DMS 273 (cell line): ENCODE measurements around the gene SGCA.

ENCODE experiments used
- DNase-seq: peaks from one replicate; lab custom pipeline; 2025; ENCODE audit not compliant: unreplicated experiment; lab: John Stamatoyannopoulos, UW

Gene SGCA

DNA sequence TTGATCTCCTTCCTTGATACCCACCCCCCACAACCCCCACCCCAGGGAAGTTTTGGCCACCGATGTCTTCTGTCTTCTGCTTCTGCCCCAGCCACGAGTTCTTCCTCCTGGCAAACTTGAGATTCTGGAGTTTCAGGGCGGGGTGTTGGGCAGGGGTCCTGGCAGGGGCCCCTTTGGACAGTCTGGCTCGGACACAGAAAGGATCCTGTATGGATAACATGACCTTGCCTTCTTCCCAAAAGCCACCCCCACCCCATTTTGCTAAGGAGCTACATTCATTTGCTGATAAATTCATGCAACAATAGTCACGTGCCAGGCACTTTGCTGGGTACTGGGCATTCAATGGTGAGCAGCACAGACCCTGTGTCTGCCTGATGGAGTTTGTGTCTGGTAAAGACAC is 41.5 kb downstream of the SGCA start:
- no peak for DNase-seq

DNA sequence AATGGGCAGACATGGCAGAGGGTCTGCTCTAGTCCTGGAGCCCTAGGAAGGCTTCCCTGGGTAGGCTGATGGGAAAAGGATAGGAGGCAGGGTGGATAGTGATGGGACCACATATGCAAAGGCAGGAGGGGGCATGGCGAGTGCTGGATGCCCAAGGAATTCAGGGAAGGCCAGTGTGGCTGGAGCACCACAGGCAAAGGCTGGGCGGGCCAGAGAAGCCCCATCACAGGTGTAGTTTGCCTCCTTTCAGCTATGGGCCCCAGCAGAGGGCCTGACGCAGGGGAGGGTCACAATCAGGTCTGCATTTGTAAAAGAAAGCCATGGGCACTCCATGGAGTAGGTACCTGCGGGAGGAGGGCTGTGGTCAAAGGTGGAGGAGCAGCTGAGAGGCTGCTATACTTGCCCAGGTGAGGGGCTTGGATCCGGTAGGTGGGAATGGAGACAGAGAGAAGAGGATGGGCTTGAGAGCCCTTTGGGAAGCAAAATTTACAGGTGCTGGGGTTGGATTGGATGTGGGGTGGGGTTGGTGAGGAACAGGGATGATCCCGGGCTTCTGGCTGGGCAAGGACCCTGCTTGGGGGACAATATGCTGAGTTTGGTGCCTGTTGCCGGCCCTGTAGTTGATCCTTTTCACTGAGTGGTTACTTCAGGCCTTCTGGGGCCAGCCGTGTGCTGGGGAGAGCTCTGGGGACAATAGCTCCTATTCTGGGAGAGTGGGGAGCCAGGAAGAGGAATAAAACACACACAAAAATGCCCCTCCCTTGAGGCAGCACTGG is 42.2 kb downstream of the SGCA start:
- no peak for DNase-seq

DNA sequence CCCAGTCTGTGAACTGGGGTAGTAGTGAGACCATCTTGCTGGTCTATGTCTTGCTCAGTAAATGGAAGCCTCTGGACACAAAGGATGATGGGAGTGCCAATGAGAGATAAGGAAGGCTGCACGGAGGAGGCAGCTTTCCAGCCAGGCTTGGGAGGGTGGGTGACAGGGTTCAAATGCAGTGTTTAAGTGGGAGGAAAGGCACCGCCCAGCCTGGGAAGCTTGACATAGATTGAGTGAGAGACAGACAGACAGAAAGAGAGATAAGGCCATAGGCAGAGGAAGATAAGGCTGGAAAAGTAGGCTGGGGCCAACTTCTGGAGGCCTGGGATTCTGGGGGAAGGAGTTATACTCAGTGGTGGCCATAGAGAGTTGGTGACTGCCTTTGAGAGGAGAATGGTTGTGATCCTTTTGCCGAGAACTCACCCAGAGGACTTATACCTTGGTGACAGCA is 42.8 kb downstream of the SGCA start:
- no peak for DNase-seq

DNA sequence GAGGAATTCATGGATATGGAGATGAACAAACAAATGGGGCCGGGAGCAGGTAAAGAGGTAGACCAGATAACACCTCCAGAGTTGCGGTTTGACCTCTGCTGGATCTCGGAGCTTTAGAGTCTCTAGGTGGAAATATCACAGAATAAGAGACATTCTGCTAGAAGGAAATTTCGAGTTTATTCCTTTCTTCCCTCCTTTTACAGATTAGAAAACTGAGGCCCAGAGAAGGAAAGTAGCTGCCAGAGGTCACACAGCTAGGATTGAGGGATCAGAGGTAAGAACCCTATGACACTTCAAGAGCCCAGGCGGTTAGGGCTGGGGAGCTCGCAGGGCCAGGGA is 43.3 kb downstream of the SGCA start:
- DNase-seq, result no peak

DNA sequence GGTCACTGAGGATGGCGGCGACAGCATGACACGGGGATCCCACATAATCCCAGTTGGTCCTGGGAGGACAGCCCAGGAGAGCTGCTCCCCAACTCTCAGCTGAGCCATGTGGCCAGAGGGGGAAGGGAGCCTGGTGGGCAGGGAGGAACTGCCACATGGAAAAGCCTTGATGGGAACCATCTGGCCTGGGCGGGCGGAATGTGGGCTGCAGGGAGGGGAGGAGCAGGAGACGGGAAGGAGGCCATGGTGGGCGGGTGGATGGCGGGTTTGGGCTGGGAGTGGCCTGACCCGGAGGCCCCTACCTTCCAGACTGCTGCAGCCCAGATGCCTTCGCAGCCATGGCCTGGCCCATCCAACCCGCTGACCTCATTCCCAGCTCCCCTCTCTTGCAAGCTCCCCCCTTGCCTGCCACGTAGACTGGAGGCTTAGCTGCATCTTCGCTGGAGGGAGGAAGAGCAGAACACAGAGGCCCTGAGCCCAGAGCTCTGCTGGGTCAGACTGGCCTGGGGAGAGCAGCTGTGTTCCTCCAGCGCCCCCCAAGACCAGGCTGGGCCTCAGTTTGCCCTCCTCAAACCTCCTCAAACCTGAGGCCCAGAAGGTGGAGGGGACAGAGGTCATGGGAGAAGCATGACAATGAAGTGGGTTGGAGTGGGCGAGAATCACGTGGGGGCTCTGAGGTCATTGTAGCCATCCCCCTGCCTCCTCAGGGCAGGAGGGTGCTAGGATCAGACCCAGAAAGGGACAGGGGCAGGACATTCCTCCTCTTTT is 43.9 kb downstream of the SGCA start:
- peak; percentile 96 for DNase-seq

DNA sequence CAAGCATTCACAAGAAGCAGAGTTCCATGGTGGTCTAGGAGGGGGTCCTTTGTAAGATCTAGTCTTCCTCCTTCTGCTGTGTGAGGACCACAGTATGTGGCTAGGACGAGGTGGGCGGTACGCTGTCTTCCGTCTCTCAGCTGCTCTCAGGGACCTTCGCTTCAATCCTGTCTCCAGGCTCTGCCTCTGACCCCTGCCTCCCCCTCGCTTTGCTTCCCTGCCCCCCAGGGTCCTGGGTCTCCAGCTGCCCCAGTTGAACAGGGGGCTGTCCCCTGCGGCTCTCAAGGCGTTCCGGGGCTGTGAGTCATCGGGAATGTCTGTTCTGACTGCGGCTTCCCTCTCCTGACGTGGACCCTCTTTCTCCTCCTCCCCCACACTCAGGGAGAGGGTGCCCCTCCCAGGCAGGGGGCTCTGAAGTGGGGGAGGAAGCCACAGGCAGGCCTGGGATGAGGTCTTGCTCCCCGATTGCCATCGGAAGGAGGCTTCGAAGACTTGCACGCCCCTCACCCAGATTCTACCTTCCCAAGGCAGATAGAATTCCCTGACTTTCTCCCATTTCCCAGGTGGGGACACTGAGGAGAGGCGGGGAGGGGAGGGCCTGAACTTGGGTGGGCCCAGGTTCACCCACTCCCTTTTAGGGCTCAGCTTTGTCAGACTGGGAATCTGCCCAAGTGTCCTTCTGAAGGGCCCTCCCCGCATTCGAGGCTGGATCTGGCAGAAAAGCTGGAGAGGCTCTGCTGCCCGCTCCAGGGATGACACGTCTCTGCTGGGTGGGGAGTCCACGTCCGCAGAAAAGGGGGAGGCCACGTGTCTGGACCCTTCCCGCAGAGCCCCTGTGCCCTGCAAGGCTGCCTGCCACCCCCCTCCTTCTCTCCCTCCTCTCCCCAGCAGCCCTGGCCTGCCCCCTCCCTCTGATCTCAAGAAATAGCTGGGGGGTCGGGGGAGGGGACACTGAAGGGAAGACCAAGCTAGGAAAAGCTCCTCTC is 44.7 kb downstream of the SGCA start:
- peak; percentile 53 for DNase-seq

DNA sequence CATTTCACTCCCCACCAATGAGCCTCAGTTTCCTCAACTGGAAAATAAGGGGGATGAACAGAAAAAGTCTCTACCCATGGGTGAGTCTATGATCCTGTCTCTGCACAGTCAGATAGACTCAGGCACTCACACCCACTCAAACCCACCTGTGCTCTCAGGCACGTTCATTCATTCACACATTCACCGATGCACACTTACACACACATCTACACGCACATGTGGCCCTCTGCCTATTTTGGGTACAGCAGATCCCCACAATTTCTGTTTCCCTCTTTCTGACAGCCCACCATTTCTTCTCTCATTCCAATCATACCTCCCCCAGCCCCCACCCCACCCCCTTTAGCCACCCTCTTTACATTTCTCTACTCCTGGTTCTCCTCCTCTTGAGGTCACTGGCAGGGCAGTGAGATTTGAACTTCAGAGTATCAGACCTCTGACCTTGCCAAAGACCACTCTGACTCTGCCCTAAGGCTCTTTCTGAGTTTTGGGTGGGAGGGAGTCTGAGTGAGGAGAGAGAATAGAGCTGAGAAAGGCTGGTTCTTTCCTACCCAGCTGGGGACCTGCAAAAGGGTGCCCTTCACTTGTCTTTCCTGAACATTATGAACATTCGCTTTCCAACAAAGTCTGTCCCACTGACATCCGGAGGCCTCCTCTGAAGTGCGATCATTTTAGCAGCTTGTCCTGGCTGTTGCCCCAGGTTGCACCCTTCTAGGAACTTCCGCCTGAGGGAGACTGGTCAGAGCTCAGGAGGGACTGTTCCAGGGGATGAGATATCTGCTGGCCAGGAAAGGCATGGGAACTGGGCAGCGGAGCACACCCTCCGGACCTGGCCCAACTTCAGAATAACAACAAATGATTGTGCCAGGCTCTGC is 45.7 kb downstream of the SGCA start:
- DNase-seq, result no peak

DNA sequence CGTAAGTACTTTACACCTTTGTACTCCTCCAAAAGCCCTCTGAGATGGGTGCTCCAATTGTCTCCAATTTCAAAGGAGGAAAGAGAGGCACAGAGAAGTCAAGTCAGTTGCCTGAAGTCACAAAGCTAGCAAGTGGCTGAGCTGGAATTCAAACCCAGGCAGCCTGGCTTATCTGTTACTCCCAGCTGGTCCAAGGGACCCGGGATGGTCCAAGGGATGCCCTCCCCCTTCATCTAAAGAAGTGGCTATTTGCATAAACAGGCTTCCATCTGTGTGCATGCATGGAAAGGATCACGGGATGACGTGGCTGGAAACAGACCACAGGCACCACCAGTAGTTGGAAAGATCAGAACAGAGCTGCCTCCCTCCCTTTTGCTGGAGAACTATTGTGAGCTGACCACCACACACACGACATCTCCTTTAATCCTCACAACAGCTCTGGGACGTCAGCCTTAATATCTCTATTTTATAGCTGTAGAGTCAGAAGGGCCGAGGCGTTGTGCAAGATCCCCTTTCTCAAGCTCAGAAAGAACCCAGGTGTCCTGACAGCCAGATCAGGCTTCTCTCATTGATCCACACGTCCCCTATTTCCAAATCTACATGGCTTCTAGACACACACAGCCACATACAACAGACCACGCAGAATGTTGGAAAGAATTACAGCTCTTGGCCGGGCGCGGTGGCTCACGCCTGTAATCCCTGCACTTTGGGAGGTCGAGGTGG is 46.5 kb downstream of the SGCA start:
- no peak for DNase-seq

DNA sequence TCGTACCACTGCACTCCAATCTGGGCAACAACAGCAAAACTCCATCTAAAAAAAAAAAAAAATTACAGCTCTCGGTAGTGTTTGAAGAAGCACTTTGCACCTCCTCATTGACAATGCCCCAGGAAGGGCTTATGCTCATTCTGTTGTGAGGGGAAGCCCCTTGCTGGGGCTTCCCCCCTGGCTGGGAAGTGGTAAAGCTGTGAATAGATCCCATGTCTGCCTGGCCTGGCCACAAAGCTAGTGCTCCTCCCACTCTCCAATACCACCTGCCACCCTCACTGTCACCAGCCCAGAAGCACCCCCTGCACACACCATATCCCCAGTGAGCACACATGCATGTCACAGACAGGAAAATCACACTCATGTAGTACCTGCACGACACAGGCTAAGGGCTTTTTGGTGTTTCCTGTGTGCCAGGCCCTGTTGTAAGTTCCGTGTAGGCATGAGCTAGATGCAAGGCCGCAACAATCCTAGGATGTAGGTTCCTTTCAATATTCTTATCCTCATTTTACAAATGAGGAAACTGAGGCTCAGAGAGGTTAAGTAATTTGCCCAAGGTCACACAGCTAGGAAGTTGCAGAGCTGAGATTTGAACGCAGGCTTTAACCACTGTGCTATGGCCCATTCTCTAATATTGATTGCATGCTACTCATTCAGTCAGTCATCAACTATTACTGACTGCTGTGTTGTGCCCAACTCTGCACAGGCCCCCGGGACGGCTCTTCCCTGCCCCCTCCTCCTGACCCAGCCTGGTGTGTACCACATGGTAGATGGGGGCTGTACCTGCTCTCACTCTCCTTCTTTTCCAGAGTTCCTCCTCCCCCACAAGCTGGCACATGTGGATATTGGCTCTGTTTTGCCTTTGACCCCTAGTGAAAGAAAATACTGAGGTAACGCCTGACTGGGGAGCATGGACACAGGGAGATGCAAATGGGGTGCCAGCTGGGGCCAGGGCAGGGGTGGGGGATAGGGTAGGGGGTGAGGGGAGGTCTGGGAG is 47.5 kb downstream of the SGCA start:
- peak; percentile 71 for DNase-seq

DNA sequence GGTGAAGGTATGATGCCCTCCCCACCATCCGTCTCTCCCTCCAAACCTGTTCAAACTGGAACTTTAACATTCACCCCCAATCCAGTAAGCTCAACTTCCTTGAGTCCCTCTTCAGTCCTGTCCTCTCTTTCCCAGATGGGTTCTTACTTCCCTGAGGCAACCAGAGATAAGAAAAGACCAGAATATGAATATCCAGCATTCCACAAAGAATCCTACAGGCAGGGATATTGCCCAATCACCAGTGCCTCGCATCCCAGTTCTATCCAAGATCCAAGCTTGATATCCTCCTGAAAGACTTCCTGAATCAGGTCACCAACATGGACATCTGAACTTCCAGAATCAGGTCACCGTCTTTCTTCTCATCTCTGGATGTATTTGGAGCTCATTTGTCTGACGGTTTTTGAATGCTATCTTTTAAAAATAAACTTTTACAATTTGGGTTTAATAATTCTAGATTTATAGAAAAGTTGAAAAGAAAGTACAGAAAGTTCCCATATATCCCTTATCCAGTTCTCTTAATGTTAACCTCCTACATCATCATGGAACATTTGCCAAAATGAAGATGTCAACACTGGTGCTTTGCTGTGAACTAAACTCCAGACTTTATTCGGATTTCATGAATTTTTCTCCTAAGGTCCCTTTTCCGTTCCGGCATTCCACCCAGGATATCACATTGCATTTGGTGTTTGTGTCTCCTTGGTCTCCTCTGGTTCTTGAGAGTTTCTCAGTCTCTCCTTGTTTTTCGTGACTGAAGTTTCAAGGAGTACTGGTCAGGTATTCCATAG is 49.4 kb downstream of the SGCA start:
- DNase-seq, result no peak

DNA sequence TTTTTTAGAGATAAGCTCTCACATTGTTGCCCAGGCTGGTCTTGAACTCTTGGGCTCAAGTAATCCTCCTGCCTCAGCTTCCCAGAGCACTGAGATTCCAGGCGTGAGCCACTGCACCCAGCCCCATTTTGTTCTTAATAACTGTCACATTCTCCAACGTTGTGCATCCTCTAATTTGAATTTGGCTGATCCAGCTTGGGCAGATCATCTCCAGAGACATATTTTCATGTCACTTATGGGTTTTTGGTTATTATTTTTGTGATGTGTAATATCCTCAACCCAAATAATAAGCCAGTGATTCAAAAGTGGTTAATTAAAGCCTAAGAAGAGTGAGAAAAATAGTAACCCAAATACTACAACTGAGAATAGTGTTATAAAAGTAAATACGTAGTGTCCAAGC is 51.8 kb downstream of the SGCA start:
- DNase-seq, result no peak

DNA sequence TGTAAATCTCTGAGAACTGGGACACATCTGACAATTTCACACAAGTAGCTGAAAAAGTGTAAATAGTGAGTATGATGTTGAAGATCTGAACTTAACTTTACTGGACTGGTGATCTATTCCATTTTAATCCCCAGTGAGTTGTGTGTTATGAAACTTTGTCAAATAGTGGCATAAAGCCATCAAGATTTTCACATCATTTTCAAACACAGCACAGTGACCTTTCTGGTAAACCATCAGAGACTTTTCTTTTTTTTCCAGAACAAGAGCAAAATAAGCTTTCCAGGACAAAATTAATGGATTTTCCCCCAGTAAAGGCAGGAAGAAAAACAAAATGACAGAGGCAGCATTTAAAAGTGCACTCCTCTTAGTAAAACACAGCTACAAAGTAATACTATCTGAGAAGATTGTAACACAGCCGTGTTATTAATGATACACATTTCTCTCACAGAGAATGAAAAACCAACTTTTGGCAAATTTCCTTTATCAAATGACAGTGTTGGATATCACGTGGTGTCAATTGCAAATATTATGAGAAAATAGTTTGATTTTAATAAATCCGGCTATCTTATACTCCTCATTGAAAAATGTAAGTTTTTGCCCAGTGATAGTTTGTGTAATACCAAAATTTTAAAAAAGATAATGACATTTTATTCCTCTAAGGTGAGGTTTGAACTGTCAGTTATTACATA is 52.4 kb downstream of the SGCA start:
- DNase-seq, result no peak

DNA sequence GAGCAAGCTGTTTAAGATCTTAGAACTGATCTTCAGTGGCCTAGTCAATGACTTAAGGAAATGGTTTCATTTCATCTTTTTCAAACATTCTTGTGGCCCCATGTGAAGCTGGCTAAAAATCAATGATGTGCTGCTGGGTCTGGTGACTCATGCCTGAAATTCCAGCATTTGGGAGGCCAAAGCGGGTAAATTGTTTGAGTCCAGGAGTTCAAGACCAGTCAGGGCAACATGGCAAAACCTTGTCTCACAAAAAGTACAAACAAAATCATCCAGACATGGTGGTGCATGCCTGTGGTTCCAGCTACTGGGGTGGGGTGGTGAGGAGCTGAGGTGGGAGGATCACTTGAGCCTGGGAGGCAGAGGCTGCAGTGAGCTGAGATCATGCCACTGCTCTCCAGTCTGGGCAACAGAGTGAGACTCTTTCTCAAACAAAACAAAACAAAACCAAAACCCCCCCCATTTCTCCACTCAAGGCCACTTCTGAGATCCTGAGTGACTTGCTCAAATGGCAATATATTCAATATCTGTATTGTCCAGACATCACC is 53.0 kb downstream of the SGCA start:
- no peak for DNase-seq

DNA sequence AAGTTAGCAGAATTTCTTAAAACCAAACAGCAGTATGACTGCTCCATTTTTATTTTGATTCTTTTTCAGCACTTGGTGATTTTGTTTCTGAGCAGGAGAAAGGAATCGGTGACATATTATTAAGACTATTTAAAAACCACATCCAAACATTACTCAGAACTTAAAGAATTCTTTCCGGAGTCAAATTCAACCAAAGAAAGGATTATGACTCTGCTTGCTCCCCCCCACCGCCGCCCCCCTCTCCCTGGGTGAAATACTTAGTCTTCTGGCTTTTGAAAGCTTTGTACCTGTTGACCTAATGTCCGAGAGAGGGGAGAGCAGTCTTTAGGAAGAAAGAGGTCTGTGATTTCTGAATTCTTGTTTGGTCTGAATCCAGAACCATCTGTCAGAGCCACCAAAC is 53.5 kb downstream of the SGCA start:
- DNase-seq, result no peak

DNA sequence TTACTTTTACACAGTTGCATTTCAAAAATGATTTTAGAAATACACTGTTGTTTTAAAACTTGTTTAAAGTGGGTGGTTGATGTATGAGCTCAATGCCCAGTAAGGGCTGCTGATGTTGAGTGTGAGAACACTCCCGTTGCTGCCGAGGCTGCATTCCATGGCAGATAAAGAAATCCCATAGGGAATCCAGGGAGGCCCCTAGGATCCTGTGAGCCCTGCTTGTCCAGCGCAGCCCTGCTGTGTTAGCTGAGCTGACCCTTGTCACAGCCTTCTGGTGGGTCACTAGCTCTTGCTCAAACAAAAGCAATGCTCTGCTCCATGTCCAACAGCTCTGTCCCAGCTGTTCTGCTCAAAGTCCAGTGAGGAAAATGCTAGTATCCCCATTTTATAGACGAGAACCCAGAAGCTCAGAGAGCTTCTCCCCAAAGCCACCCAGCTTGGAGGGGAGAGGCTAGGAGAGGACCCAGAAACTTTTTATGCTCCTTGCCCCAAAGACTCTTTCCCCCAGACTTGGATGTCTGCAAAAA is 54.2 kb downstream of the SGCA start:
- DNase-seq, result no peak

DNA sequence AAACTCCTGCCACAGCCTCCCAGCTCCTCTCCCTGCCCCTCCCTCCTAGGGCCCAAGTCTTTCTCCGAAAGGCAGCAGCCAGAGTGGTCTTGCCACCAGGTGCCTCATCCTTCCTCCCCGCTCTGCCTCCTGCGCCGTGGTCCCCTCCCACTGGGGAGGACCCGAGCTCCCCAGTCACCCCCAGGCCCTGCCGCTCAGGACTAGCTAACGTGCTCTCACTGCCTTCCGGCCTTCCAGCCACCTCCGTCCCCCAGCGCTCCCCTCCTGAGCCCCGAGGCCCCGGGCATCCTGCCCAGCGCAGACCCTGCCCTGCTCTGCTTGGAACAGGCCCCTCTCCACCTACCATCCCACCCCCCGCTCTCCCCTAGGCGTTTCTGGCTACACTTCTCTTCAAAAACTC is 55.0 kb downstream of the SGCA start:
- DNase-seq, result no peak
